Urinary bladder (tissue), 4 donors: ENCODE measurements around the gene CELF6. TPM values are rescaled to one million over a fixed set of nuclear protein-coding genes. Genes with fewer than 3 reads are reported as not detected.

Experiments
- DNase-seq: peaks from one replicate; pipeline ENCODE4 v3.0.0-alpha.2; 2015; ENCODE audit errors: extremely low spot score
- H3K27ac ChIP-seq: one replicate; pipeline ENCODE4 v1.5.1; 2013; ENCODE audit warnings: low read depth, mild to moderate bottlenecking, moderate library complexity
- H3K36me3 ChIP-seq: one replicate; pipeline ENCODE4 v1.6.1; 2013; ENCODE audit warnings: mild to moderate bottlenecking, moderate library complexity; ENCODE audit not compliant: insufficient read depth
- H3K4me1 ChIP-seq: one replicate; pipeline ENCODE4 v1.6.1; 2013; ENCODE audit warnings: mild to moderate bottlenecking, moderate library complexity; ENCODE audit not compliant: insufficient read depth
- H3K4me3 ChIP-seq: one replicate; pipeline ENCODE4 v1.5.1; 2013; ENCODE audit warnings: low read depth, low read length
- WGBS: extraction: QIAGEN DNeasy Blood & Tissue Kit; methylation state at CpG from one replicate; pipeline ENCODE4 v1.1.7; 2013; 5-methylcytosine and 5-hydroxymethylcytosine counted together
- polyA plus RNA-seq: library from polyadenylated mRNA; stranded (reverse); fragments of 200-250 nt; gene quantifications from one replicate; pipeline ENCODE4 v1.2.3, GENCODE V29; 2013
- total RNA-seq: library from RNA; depleted of rRNA; stranded (reverse); fragments of >200 nt; gene quantifications from one replicate; pipeline ENCODE4 v1.2.3, GENCODE V29; 2014
- donor health status: healthy with polysubstance abuse.
- donor health status: healthy.

CELF6 gene
- total and polyA plus RNA-seq, 2 donors: 1.5 to 3.0 TPM

DNA sequence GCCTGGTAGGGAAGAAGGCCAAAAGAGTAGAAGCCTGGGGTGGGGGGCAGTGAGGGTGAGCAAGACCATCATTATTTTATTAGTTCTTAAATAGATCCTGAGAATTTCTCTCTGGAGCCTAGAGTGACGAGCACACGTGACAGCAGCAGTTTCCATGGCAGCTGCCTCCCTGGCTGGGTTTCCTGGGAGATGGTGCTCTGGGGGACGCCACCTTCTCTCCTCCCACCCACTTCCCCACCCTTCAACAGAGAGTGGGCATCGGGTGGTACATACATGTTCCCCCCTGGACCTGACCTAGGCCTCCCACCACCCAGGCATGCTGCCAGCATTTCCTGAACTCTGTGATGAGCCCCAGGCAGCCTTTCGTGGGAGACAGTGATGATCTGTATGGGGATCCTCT is 12.9 kb downstream of the CELF6 start:
- H3K27ac ChIP-seq: no peak overlapping the region
- WGBS: 67% methylated on average over 5 of the region's 5 CpGs
- no peak for DNase-seq
- H3K4me3 ChIP-seq: no peak overlapping the region
- H3K36me3 ChIP-seq: no peaks in the 10 kb centered on the region
- H3K4me1 ChIP-seq: no peaks in the 10 kb centered on the region

DNA sequence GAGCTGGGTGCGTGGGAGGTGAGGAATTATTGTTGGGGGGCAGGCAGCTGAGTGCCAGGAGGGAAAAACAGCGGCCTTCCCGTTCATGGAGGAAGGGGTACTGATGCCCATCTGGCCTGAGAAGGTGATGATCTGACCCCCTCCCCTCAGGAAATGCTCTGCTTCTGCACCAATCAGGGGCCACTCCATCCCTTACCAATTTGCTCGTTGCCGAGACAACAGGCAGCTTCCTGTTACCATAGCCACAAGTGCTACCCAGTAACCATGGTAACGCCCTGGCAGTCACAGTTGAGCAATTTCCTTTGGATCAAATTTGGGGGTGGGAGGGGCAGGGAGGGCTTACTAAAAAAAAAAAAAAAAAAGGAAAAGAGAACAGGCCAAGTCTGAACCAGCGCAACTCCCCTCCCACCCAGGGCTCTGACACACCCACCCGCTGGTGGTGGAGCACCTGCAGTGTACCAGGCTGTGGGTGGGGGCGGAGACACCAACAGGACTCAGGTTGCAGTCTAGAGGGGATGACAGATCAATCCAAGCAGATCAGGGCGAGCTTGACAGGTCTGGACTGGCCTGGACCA is 13.7 kb downstream of the CELF6 start:
- 55% methylated on average over 10 of the region's 10 CpGs for whole genome bisulfite sequencing
- H3K4me3 ChIP-seq: no peak overlapping the region
- no peaks in the 10 kb centered on the region for H3K36me3 ChIP-seq
- no peak for DNase-seq
- no peak overlapping the region for H3K27ac ChIP-seq
- H3K4me1 ChIP-seq: no peaks in the 10 kb centered on the region

DNA sequence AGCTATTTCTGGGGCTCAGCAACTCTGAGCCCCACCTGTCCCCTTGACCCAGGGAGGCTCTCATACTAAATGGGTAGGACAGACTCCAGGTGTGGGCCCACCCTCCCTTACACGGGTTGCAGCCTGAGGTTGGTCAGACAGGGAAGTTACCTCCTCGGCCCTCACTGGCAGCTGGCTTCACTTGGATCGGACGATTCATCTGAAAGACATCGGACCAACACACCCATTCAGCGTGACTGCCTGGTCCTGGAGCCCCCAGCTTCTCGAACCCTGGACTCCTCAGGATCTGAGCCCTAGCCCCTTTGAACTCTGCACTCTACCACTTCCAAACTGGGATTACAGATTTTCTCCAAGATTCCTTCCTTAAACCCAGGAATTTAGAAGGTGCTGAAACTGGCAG is 15.4 kb downstream of the CELF6 start:
- DNase-seq: no peak
- H3K4me1 ChIP-seq: no peaks in the 10 kb centered on the region
- no peak overlapping the region for H3K27ac ChIP-seq
- no peak overlapping the region for H3K4me3 ChIP-seq
- H3K36me3 ChIP-seq: no peaks in the 10 kb centered on the region
- 91% methylated on average over 7 of the region's 7 CpGs for WGBS

DNA sequence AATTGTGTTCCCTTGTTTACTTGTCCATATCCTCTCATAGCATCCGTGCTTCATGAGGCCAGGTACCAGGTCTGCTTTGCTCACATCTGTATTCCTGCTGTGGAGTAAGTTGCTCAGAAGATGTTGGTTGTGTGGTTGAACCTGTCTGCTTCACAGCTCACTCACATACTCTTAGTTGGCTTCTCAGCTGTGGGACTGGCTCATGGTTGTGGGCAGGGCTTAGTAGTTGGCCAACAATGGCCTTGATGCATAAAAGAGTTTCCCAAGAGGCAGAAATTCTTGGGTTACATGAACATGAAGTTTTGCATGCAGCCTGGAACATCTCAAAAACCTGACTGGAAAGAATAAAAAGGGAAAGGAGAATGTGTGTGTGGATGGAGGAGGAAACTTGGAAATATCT is 17.0 kb downstream of the CELF6 start:
- WGBS: 55% methylated on average over 1 of the region's 1 CpG

DNA sequence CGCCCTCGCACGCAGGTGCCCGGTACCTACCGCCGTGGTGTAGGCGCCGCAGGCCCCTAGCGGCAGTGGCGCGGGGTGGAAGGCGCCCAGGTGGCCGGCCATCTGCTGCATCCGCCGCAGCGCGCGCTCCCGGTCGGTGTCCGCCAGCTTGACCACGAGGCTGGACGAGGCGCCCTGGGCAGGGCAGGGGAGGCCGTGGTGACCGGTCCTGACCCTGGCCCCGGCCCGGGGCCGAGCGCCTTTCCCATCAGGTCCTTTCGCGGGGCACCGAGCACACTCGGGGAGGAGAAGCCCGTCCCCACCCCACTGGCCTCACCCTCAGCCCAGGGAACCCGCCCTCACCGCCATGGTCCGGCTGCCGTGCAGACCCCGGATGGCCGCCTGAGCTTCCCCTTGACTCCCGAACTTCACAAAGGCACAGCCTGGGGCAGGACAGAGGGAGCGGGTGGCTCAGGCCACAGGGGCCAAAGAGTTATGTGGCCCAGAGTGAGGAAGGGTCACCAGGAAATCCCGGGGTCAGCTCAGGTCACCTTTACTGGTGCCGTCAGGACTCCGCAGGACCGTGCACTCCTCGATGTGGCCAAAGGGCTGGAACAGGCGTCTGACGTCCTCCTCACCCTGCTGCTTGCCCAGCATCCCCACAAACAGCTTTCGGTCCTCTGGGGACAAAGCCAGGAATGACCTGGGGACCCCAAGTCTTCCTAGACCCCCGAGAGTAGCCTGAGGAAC is 30.2 kb downstream of the CELF6 start:
- no peak for DNase-seq
- Histone ChIP-seq H3K4me3 (no peak overlapping the region), H3K27ac (no peak overlapping the region), H3K36me3 (no peaks in the 10 kb centered on the region), H3K4me1 (no peaks in the 10 kb centered on the region)
- 87% methylated on average over 52 of the region's 52 CpGs for WGBS

More for the DNA sequence above, 17.0 kb downstream of the CELF6 start:
- no peaks in the 10 kb centered on the region for H3K4me1 ChIP-seq
- no peaks in the 10 kb centered on the region for H3K36me3 ChIP-seq
- H3K4me3 ChIP-seq: no peak overlapping the region
- H3K27ac ChIP-seq: no peak overlapping the region
- DNase-seq: no peak

DNA sequence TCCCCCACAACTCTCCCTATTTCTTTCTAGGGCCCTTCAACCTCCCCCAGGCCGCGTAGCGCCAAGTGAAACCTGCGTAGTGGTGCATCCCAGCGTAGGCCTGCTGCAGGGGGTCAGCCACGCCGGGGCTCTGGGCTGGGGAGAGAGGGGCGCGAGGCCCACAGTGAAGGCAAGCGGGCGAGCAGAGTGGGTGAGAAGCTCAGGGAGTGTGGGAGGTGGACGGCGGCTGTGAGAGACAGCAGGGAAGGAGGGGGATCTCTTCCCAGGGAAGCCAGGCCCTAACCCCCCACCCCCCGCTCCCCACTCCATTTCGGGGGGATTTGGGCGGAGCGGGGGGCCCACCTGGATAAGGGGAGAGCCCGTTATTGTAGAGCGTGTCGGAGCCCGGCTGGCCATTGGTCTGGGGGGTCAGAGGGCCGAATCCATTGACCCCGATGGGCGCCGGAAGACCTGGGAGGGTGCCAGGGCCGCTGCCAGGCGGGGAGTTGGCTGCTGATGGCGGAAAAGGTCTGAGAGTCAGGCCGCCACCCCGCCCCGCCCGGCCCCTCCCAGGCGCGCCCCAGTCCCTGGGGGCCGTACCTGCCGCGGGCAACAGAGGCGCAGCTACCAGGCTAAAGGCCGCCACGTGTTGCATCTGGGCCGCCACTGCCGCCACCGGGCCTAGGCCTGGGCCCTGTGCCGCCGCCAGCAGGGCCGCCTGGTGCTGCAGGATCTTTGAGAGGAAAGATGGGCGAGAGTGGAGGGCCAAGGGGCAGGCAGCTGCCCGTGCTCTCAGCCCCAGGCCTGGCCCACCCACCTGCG is 31.0 kb downstream of the CELF6 start:
- WGBS: 94% methylated on average over 49 of the region's 49 CpGs

DNA sequence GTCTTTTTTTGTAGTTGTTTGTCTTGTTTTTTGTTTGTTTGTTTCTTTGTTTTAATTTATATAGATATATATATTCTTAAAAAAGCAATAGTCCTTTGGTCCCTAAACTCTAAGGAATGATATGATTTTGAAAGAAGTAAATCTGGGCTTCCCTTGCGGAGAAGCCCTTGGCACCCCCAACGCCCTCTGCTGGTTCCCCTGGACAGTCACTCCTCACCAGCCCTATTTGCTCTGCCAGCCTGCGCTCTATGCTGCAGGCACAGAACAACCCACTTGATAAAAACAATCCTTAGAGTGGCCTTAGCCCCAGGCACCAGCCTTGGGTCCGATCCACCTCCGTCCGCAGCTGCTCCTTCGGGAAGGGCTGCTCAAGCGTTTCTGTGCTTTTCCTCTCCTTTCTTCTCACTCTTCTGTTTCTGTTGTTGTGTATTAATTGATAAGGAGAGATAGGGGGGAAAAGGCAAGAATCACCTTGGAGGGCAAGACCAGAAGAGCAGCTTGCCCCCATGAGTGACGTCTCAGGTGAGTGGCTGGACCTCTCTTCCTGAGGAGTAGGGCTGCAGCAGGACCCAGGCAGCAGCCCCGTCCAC is 33.9 kb downstream of the CELF6 start:
- 64% methylated on average over 10 of the region's 10 CpGs for WGBS
- DNase-seq: no peak
- H3K27ac ChIP-seq: no peak overlapping the region
- no peak overlapping the region for H3K4me3 ChIP-seq
- H3K36me3 ChIP-seq: no peaks in the 10 kb centered on the region
- no peaks in the 10 kb centered on the region for H3K4me1 ChIP-seq

More for the DNA sequence above, 31.0 kb downstream of the CELF6 start:
- no peak overlapping the region for H3K4me3 ChIP-seq
- no peak for DNase-seq
- no peaks in the 10 kb centered on the region for H3K4me1 ChIP-seq
- no peaks in the 10 kb centered on the region for H3K36me3 ChIP-seq
- no peak overlapping the region for H3K27ac ChIP-seq

DNA sequence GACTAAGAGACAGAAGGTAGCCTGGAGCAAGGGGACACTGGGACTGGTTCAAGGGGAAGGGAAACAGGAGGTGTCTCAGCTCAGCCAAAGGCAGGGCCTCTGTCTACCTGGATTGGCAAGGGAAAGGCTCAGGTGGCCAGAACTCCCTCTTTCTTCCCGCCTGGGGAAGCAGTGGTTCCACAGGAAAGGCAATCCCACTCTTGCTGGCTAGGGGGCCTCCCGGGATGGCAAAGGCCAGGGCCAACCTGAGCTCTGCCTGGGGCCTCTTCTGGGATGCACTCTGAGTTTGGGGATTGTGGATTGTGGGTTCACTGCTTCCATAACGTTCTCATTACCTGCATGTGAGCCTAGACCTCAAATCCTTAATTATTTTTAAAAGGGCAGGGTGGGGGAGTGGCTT is 34.6 kb downstream of the CELF6 start:
- Histone ChIP-seq H3K27ac (no peak overlapping the region), H3K36me3 (no peaks in the 10 kb centered on the region), H3K4me1 (no peaks in the 10 kb centered on the region), H3K4me3 (no peak overlapping the region)
- 55% methylated on average over 3 of the region's 3 CpGs for WGBS
- DNase-seq: no peak

DNA sequence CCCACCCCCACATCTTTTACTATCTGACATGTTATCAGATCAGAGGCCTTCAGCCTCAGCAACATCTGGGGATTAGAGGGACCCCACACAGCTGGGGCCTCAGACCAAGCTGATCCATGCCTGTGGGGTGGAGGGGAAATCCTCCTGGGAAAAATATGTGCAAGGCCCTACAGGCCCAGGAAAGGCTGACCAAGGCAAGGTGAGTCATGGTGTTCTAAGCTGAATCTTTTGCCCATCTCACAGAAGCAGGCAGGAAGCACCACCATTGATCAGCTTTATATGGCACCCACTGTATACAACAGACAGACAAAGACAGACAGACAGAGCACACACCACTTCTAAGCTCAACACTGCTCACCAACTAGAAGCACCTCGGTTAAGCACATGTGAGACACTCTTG is 35.2 kb downstream of the CELF6 start:
- H3K36me3 ChIP-seq: no peaks in the 10 kb centered on the region
- 88% methylated on average over 1 of the region's 1 CpG for WGBS
- H3K4me1 ChIP-seq: no peaks in the 10 kb centered on the region
- H3K4me3 ChIP-seq: no peak overlapping the region
- H3K27ac ChIP-seq: no peak overlapping the region
- DNase-seq: no peak

DNA sequence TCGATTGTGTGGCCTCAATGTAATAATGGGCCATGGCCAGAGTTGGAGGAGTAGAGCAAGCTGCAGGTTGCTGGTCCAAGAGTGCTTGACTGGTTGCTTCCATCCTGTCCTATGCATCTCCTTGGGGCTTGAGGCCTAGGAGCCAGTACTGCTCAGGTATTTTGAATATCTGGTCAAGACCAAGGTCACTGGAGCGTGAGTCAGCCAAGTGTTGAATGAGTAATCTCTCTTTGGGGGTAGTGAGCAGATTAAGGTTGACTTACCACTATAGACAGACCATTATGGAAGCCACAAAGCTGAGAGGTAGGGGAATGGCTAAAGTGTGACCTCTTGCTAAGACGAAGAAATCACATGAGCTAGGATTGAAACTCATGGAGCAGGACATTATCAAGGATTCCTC is 38.2 kb downstream of the CELF6 start:
- WGBS: 87% methylated on average over 3 of the region's 3 CpGs
- no peak overlapping the region for H3K27ac ChIP-seq
- H3K36me3 ChIP-seq: no peaks in the 10 kb centered on the region
- no peak for DNase-seq
- H3K4me1 ChIP-seq: no peaks in the 10 kb centered on the region
- no peak overlapping the region for H3K4me3 ChIP-seq

DNA sequence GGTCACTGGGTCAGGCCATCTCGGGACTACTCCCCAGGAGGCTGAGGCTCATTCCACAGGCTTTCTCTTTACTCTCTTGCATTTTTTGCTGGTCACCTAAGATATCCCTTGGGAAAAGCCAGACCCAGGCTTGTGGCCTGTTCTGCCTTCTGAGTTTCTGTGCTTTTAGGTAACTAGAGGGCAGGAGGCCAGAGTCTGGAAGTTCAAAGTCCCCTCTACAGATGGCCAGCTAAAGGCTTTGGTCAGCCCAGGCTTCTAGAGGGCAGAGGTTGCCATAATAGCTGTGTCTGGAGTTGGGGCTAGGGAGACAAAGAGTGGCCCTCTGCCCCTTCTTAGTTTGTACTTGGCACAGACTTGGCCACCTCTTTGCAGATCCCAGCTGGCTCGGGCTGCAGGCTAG is 39.2 kb downstream of the CELF6 start:
- 61% methylated on average over 2 of the region's 2 CpGs for WGBS
- H3K36me3 ChIP-seq: no peaks in the 10 kb centered on the region
- no peak overlapping the region for H3K27ac ChIP-seq

DNA sequence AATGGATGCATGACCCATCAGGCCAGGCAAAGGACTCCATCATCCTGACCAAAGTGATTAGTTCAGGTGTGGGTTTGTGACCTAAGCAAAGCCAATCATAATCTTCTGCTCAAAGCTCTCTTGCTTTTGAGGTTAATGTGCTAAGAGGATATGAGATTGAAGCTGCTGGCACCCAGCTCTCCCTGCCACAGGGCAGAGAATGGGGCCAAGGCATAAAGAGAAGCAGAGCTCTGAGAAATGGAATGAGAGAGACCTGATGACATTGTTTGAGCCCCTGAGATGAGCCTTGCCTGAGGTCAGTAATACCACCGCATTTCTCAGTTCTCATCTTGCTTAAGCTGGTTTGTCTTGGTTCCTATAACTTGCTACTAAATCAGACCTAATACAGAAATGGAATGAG is 41.2 kb downstream of the CELF6 start:
- no peak overlapping the region for H3K27ac ChIP-seq
- H3K36me3 ChIP-seq: no peaks in the 10 kb centered on the region
- H3K4me3 ChIP-seq: no peak overlapping the region
- 82% methylated on average over 1 of the region's 1 CpG for WGBS
- no peaks in the 10 kb centered on the region for H3K4me1 ChIP-seq
- no peak for DNase-seq

More for the DNA sequence above, 39.2 kb downstream of the CELF6 start:
- no peak for DNase-seq
- H3K4me1 ChIP-seq: no peaks in the 10 kb centered on the region
- no peak overlapping the region for H3K4me3 ChIP-seq

DNA sequence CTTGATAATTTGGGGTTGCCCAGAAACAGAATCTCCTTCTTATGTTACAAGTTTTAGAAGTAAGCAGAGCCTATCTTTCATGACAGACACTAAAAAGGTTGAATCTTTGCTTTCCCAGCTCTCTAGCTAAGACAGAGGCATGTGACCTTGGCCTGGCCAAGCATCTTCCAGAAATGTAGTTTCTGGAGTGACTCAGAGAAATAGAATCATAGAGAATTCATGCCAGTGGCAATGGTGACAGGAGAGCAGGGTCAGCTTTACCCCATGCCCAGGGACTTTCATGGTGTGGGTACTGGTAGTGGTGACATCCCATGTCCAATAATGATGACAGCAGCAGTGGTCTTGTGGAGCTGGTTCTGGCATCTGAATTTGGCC is 43.6 kb downstream of the CELF6 start:
- Histone ChIP-seq H3K4me3 (no peak overlapping the region), H3K4me1 (no peaks in the 10 kb centered on the region), H3K27ac (no peak overlapping the region), H3K36me3 (no peaks in the 10 kb centered on the region)
- no peak for DNase-seq
